ENCODE data around the gene CAMTA1.

GRCh38 chr1:7565099-7565750 lies 780.0 kb downstream of the CAMTA1 start:
- TF ChIP-seq CTCF (IDR thresholded peaks at IDR 0.05) (no peak), POLR2AphosphoS5 (IDR thresholded peaks at IDR 0.05; ENCODE audit: insufficient read depth in 1 of 2, low read depth in 1 of 2) (no peak)
